ENCODE data around the gene COX5B. TPM values are rescaled to one million over a fixed set of nuclear protein-coding genes. Genes with fewer than 3 reads are reported as not detected.

Gene COX5B
- total and polyA plus RNA-seq, 2 donors: 247 to 253 TPM

DNA sequence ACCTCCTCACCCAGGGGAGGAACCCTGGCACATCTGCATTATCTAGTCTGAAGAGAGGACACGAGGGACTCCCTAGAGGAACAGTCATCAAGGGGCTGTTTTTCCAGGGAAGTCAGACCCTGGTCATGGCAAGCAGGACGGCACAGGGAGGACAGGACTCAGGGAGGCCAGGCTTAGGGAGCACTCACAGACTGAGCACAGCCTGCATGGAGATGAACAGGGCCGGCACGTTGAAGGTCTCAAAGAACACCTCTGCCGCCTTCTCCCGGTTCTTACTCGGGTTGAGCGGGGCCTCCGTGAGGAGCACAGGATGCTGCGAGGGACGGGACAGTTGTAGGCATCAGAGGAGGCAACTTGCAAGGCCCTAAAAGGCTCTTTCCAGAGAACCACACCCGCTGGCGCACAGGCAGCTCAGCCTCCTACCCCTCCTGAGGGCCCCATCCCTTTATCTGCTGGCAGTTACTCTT is 12.9 kb downstream of the COX5B start:
- no peak for DNase-seq (ENCODE audit: low read depth in 6 of 9, low spot score in 9 of 9)
- Histone ChIP-seq H3K9me3 (ENCODE audit: control insufficient read depth in 2 of 2, insufficient read depth in 1 of 2, low read length in 1 of 2) (peaks cover 0 to 9% of the 10 kb centered on the region in 2 donors), H3K27ac (ENCODE audit: low read depth in 1 of 2, low read length in 1 of 2) (no peak overlapping the region), H3K36me3 (ENCODE audit: control insufficient read depth in 2 of 2, insufficient read depth in 2 of 2, low read length in 1 of 2) (peaks cover 54 to 58% of the 10 kb centered on the region in 2 donors), H3K27me3 (ENCODE audit: control insufficient read depth in 2 of 2, insufficient read depth in 1 of 2, low read length in 1 of 2) (no peaks in the 10 kb centered on the region), H3K4me1 (ENCODE audit: control insufficient read depth in 2 of 2, insufficient read depth in 2 of 2, low read length in 2 of 2) (peaks cover 9 to 17% of the 10 kb centered on the region in 2 donors), H3K4me3 (ENCODE audit: low read length in 2 of 2) (no peak overlapping the region)
- 93% methylated on average over 13 of the region's 13 CpGs for WGBS

- H3K27me3 ChIP-seq (ENCODE audit: control insufficient read depth in 2 of 2, insufficient read depth in 1 of 2, low read length in 1 of 2): no peaks in the 10 kb centered on the region
- DNase-seq (ENCODE audit: low read depth in 6 of 9, low spot score in 9 of 9): no peak
- H3K27ac ChIP-seq (ENCODE audit: low read depth in 1 of 2, low read length in 1 of 2): no peak overlapping the region
- 98% methylated on average over 29 of the region's 29 CpGs for WGBS
- H3K36me3 ChIP-seq (ENCODE audit: control insufficient read depth in 2 of 2, insufficient read depth in 2 of 2, low read length in 1 of 2): peaks cover 51 to 54% of the 10 kb centered on the region in 2 donors
- peaks cover 9 to 17% of the 10 kb centered on the region in 2 donors for H3K4me1 ChIP-seq (ENCODE audit: control insufficient read depth in 2 of 2, insufficient read depth in 2 of 2, low read length in 2 of 2)
- H3K9me3 ChIP-seq (ENCODE audit: control insufficient read depth in 2 of 2, insufficient read depth in 1 of 2, low read length in 1 of 2): peaks cover 0 to 6% of the 10 kb centered on the region in 2 donors
- no peak overlapping the region for H3K4me3 ChIP-seq (ENCODE audit: low read length in 2 of 2)
Measured at GRCh38 chr2:97659256-97660043, 13.6 kb downstream of the COX5B start.

DNA sequence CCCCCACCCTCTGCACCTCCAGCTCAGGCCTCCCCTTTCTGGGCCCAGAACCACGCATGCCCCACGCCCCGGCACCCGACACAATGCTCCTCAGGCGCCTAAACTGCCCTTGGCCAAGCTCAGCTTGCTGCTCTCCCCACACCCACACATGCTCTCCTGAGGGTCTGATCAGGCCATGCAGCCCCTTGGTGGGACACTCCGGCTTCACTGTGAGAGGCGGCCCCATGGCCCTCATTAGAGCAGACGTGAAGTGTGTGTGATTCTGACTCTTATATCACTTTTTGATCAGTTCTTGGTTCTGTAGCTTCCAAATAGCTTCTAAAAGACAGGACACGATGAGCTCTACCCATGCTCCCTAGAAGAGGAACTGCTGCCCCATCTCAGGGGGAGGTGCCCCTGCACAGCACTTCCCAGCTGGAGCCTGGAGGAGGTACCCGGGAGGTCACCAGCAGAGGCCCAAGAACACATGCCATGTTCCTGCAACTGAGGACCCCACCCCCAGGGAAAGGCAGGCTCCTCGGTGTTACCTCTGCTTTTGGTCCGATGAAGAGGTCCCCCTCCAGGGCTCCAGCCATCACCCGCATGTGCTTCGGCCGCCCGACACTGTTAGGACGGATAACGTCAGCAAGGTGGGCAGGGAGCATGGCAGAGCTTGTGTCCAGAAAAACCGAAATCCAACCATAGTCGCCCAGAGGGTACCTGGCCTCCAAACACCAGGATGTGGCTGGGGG is 14.3 kb downstream of the COX5B start:
- H3K4me1 ChIP-seq (ENCODE audit: control insufficient read depth in 2 of 2, insufficient read depth in 2 of 2, low read length in 2 of 2): peaks cover 9 to 24% of the 10 kb centered on the region in 2 donors
- DNase-seq (ENCODE audit: low read depth in 6 of 9, low spot score in 9 of 9): no peak
- H3K27ac ChIP-seq (ENCODE audit: low read depth in 1 of 2, low read length in 1 of 2): no peak overlapping the region
- peaks cover 45 to 50% of the 10 kb centered on the region in 2 donors for H3K36me3 ChIP-seq (ENCODE audit: control insufficient read depth in 2 of 2, insufficient read depth in 2 of 2, low read length in 1 of 2)
- H3K4me3 ChIP-seq (ENCODE audit: low read length in 2 of 2): no peak overlapping the region
- no peaks in the 10 kb centered on the region for H3K9me3 ChIP-seq (ENCODE audit: control insufficient read depth in 2 of 2, insufficient read depth in 1 of 2, low read length in 1 of 2)
- H3K27me3 ChIP-seq (ENCODE audit: control insufficient read depth in 2 of 2, insufficient read depth in 1 of 2, low read length in 1 of 2): no peaks in the 10 kb centered on the region
- WGBS: 98% methylated on average over 20 of the region's 20 CpGs

GRCh38 chr2:97660775-97661389 is 15.0 kb downstream of the COX5B start:
- H3K4me1 ChIP-seq (ENCODE audit: control insufficient read depth in 2 of 2, insufficient read depth in 2 of 2, low read length in 2 of 2): peaks cover 9 to 24% of the 10 kb centered on the region in 2 donors
- H3K27ac ChIP-seq (ENCODE audit: low read depth in 1 of 2, low read length in 1 of 2): no peak overlapping the region
- H3K27me3 ChIP-seq (ENCODE audit: control insufficient read depth in 2 of 2, insufficient read depth in 1 of 2, low read length in 1 of 2): no peaks in the 10 kb centered on the region
- H3K4me3 ChIP-seq (ENCODE audit: low read length in 2 of 2): no peak overlapping the region
- H3K9me3 ChIP-seq (ENCODE audit: control insufficient read depth in 2 of 2, insufficient read depth in 1 of 2, low read length in 1 of 2): no peaks in the 10 kb centered on the region
- 92% methylated on average over 18 of the region's 18 CpGs for WGBS
- H3K36me3 ChIP-seq (ENCODE audit: control insufficient read depth in 2 of 2, insufficient read depth in 2 of 2, low read length in 1 of 2): peaks cover 45 to 50% of the 10 kb centered on the region in 2 donors
- DNase-seq (ENCODE audit: low read depth in 6 of 9, low spot score in 9 of 9): no peak

DNA sequence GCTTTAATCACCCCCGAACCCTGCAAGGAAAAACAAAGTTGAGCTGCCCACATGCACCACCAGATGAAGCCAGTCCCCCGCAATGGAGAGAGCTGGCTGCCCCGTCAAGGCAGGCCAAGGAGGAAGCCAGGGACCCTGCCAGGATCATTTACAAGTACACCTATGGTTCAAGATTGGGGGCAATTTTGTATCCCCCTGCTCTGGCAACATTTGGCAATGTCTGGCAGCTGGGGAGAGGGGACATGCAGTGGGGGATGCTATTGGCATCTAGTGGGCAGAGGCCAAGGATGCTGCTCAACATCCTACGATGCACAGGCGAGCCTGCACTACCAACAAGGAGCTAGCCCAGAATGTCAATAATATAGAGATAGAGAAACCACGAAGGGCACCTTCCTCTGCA is 16.1 kb downstream of the COX5B start:
- DNase-seq (ENCODE audit: low read depth in 6 of 9, low spot score in 9 of 9): no peak
- Histone ChIP-seq H3K36me3 (ENCODE audit: control insufficient read depth in 2 of 2, insufficient read depth in 2 of 2, low read length in 1 of 2) (peaks cover 38 to 40% of the 10 kb centered on the region in 2 donors), H3K9me3 (ENCODE audit: control insufficient read depth in 2 of 2, insufficient read depth in 1 of 2, low read length in 1 of 2) (no peaks in the 10 kb centered on the region), H3K27me3 (ENCODE audit: control insufficient read depth in 2 of 2, insufficient read depth in 1 of 2, low read length in 1 of 2) (no peaks in the 10 kb centered on the region), H3K4me1 (ENCODE audit: control insufficient read depth in 2 of 2, insufficient read depth in 2 of 2, low read length in 2 of 2) (peaks cover 9 to 24% of the 10 kb centered on the region in 2 donors), H3K27ac (ENCODE audit: low read depth in 1 of 2, low read length in 1 of 2) (no peak overlapping the region), H3K4me3 (ENCODE audit: low read length in 2 of 2) (no peak overlapping the region)
- WGBS: 97% methylated on average over 6 of the region's 6 CpGs

- Histone ChIP-seq H3K27me3 (ENCODE audit: control insufficient read depth in 2 of 2, insufficient read depth in 1 of 2, low read length in 1 of 2) (no peaks in the 10 kb centered on the region), H3K4me1 (ENCODE audit: control insufficient read depth in 2 of 2, insufficient read depth in 2 of 2, low read length in 2 of 2) (peaks cover 9 to 24% of the 10 kb centered on the region in 2 donors), H3K9me3 (ENCODE audit: control insufficient read depth in 2 of 2, insufficient read depth in 1 of 2, low read length in 1 of 2) (no peaks in the 10 kb centered on the region), H3K4me3 (ENCODE audit: low read length in 2 of 2) (peak overlapping the region; percentile 72 to 97), H3K36me3 (ENCODE audit: control insufficient read depth in 2 of 2, insufficient read depth in 2 of 2, low read length in 1 of 2) (peaks cover 33 to 35% of the 10 kb centered on the region in 2 donors), H3K27ac (ENCODE audit: low read depth in 1 of 2, low read length in 1 of 2) (peak overlapping the region; percentile 77 to 91)
- peak in 1 of 9 donors; percentile 19 for DNase-seq (ENCODE audit: low read depth in 6 of 9, low spot score in 9 of 9)
- WGBS: 39% methylated on average over 12 of the region's 12 CpGs
Measured at GRCh38 chr2:97662386-97662894, 16.6 kb downstream of the COX5B start.

GRCh38 chr2:97662895-97663625 is 17.2 kb downstream of the COX5B start:
- DNase-seq (ENCODE audit: low read depth in 6 of 9, low spot score in 9 of 9): peak in 5 of 9 donors; percentile 36 to 55 (median 42)
- Histone ChIP-seq H3K4me1 (ENCODE audit: control insufficient read depth in 2 of 2, insufficient read depth in 2 of 2, low read length in 2 of 2) (peaks cover 9 to 24% of the 10 kb centered on the region in 2 donors), H3K36me3 (ENCODE audit: control insufficient read depth in 2 of 2, insufficient read depth in 2 of 2, low read length in 1 of 2) (peaks cover 27 to 29% of the 10 kb centered on the region in 2 donors), H3K9me3 (ENCODE audit: control insufficient read depth in 2 of 2, insufficient read depth in 1 of 2, low read length in 1 of 2) (no peaks in the 10 kb centered on the region), H3K27ac (ENCODE audit: low read depth in 1 of 2, low read length in 1 of 2) (peak overlapping the region; percentile 77 to 91), H3K4me3 (ENCODE audit: low read length in 2 of 2) (peak overlapping the region; percentile 72 to 97), H3K27me3 (ENCODE audit: control insufficient read depth in 2 of 2, insufficient read depth in 1 of 2, low read length in 1 of 2) (no peaks in the 10 kb centered on the region)
- WGBS: 3% methylated on average over 24 of the region's 24 CpGs

DNA sequence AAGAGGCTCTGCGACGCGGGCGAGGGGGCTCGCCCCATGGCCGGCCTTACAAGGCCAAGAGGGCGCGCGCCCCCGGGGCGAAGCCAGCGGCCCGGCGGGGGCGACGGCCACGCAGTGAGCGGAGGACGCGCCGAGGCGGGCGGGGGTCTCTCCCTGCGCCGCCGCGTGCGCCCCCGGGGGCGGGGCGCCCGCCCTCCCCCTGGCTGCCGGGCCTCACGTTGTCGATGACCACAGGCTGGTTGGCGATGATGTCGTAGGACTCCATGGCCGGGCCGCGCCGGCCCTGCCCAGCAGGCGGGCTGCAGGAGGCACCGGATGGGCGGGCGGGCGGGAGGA is 17.7 kb downstream of the COX5B start:
- H3K36me3 ChIP-seq (ENCODE audit: control insufficient read depth in 2 of 2, insufficient read depth in 2 of 2, low read length in 1 of 2): peaks cover 22 to 23% of the 10 kb centered on the region in 2 donors
- H3K4me3 ChIP-seq (ENCODE audit: low read length in 2 of 2): peak overlapping the region; percentile 72 to 97
- no peaks in the 10 kb centered on the region for H3K9me3 ChIP-seq (ENCODE audit: control insufficient read depth in 2 of 2, insufficient read depth in 1 of 2, low read length in 1 of 2)
- H3K27ac ChIP-seq (ENCODE audit: low read depth in 1 of 2, low read length in 1 of 2): peak overlapping the region; percentile 77 to 91
- no peaks in the 10 kb centered on the region for H3K27me3 ChIP-seq (ENCODE audit: control insufficient read depth in 2 of 2, insufficient read depth in 1 of 2, low read length in 1 of 2)
- peak in 5 of 9 donors; percentile 48 to 80 (median 59) for DNase-seq (ENCODE audit: low read depth in 6 of 9, low spot score in 9 of 9)
- under 1% methylated on average over 46 of the region's 46 CpGs for WGBS
- peaks cover 9 to 24% of the 10 kb centered on the region in 2 donors for H3K4me1 ChIP-seq (ENCODE audit: control insufficient read depth in 2 of 2, insufficient read depth in 2 of 2, low read length in 2 of 2)

Measured in thymus (tissue), 11 donors.